ENCODE measurements around the gene CBL.
"Not testable (repeated sequence)": the region's sequence is repeated elsewhere in the genome, so short reads cannot be mapped to it uniquely, and the experiment has no call there.

Gene CBL

GRCh38 chr11:119185981-119186634, 20.0 kb upstream of the CBL start:
- no peak for DNase-seq

- DNase-seq = no peak
These were observed 18.8 kb upstream of the CBL start for GRCh38 chr11:119187123-119187892.

GRCh38 chr11:119188067-119188466, 18.1 kb upstream of the CBL start:
- no peak for DNase-seq

- no peak for DNase-seq
These were observed 17.3 kb upstream of the CBL start for GRCh38 chr11:119188887-119189286.

- no peak for DNase-seq
These were observed 16.7 kb upstream of the CBL start for GRCh38 chr11:119189393-119189792.

- no peak for DNase-seq
These were observed 15.6 kb upstream of the CBL start for GRCh38 chr11:119190531-119190930.

- DNase-seq = not testable (repeated sequence)
These were observed 14.9 kb upstream of the CBL start for GRCh38 chr11:119191265-119191664.

- no peak for DNase-seq
These were observed 14.0 kb upstream of the CBL start for GRCh38 chr11:119192111-119192510.

GRCh38 chr11:119193001-119193400, 13.1 kb upstream of the CBL start:
- DNase-seq = no peak

- DNase-seq = no peak
These were observed 12.5 kb upstream of the CBL start for GRCh38 chr11:119193626-119194025.

- DNase-seq = no peak
These were observed 11.2 kb upstream of the CBL start for GRCh38 chr11:119194811-119195440.

- DNase-seq = no peak
These were observed 10.5 kb upstream of the CBL start for GRCh38 chr11:119195680-119196079.

- peak; percentile 86 for DNase-seq
These were observed 9.2 kb upstream of the CBL start for GRCh38 chr11:119196833-119197483.

GRCh38 chr11:119198925-119199324, 7.2 kb upstream of the CBL start:
- no peak for DNase-seq

GRCh38 chr11:119201236-119201635, 4.9 kb upstream of the CBL start:
- not testable (repeated sequence) for DNase-seq

- DNase-seq = no peak
These were observed 3.6 kb upstream of the CBL start for GRCh38 chr11:119202554-119202953.

- DNase-seq = no peak
These were observed 2.1 kb upstream of the CBL start for GRCh38 chr11:119204066-119204465.

GRCh38 chr11:119205080-119205479, 1.1 kb upstream of the CBL start:
- no peak for DNase-seq

GRCh38 chr11:119206511-119207414, 624 bp downstream of the CBL start:
- no peak for DNase-seq

- no peak for DNase-seq
These were observed 1.3 kb downstream of the CBL start for GRCh38 chr11:119207415-119207960.

GRCh38 chr11:119209186-119209585, 3.0 kb downstream of the CBL start:
- no peak for DNase-seq

GRCh38 chr11:119210050-119210449, 3.9 kb downstream of the CBL start:
- no peak for DNase-seq
